H9 (cell line): ENCODE results near the gene CD93. TPM values are rescaled to one million over a fixed set of nuclear protein-coding genes. Genes with fewer than 3 reads are reported as not detected.

ENCODE experiments used
- DNase-seq: peaks from one replicate; pipeline ENCODE4 v3.0.0-alpha.2; 2017
- H2AFZ ChIP-seq: one replicate; pipeline ENCODE4 v1.6.1; 2013; ENCODE audit warnings: mild to moderate bottlenecking, low read length, control low read depth, moderate library complexity
- H2AK5ac ChIP-seq: 2 replicates; pipeline ENCODE4 v1.6.1; 2013; ENCODE audit warnings: low read length, control low read depth, mixed read lengths; ENCODE audit not compliant: insufficient read length
- H2BK120ac ChIP-seq: one replicate; pipeline ENCODE4 v1.6.1; 2013; ENCODE audit warnings: low read depth, mild to moderate bottlenecking, low read length, control low read depth, inconsistent platforms; ENCODE audit not compliant: poor library complexity, severe bottlenecking
- H2BK12ac ChIP-seq: 2 replicates; pipeline ENCODE4 v1.6.1; 2013; ENCODE audit warnings: low read length, control low read depth, mixed read lengths, low read depth; ENCODE audit not compliant: insufficient read length
- H2BK15ac ChIP-seq: 2 replicates; pipeline ENCODE4 v1.6.1; 2013; ENCODE audit warnings: low read depth, low read length, control low read depth
- H2BK20ac ChIP-seq: one replicate; pipeline ENCODE4 v1.6.1; 2013; ENCODE audit warnings: low read depth, mild to moderate bottlenecking, low read length, control low read depth, inconsistent platforms; ENCODE audit not compliant: poor library complexity, severe bottlenecking
- H2BK5ac ChIP-seq: 2 replicates; pipeline ENCODE4 v1.6.1; 2013; ENCODE audit warnings: low read length, control low read depth, mixed read lengths; ENCODE audit not compliant: insufficient read length
- H3K14ac ChIP-seq: 2 replicates; pipeline ENCODE4 v1.6.1; 2013; ENCODE audit warnings: low read length, control low read depth; ENCODE audit not compliant: insufficient read depth
- H3K18ac ChIP-seq: 2 replicates; pipeline ENCODE4 v1.6.1; 2013; ENCODE audit warnings: low read depth, mild to moderate bottlenecking, mixed read lengths, low read length, control low read depth; ENCODE audit not compliant: insufficient read length
- H3K23ac ChIP-seq: 2 replicates; pipeline ENCODE4 v1.6.1; 2013; ENCODE audit warnings: low read length, control low read depth, mixed read lengths, low read depth; ENCODE audit not compliant: insufficient read length
- H3K23me2 ChIP-seq: 2 replicates; pipeline ENCODE4 v1.6.1; 2013; ENCODE audit warnings: low read depth, mild to moderate bottlenecking, mixed read lengths, low read length, control low read depth; ENCODE audit not compliant: insufficient read length, poor library complexity, severe bottlenecking
- H3K27ac ChIP-seq: 2 replicates; pipeline ENCODE4 v1.5.1; 2013; ENCODE audit warnings: low read length, control low read depth, mixed read lengths, low read depth; ENCODE audit not compliant: insufficient read length
- H3K27me3 ChIP-seq: 2 replicates; pipeline ENCODE4 v1.6.1; 2013; ENCODE audit warnings: low read length, control low read depth, inconsistent platforms; ENCODE audit not compliant: insufficient read depth
- H3K4ac ChIP-seq: 2 replicates; pipeline ENCODE4 v1.6.1; 2013; ENCODE audit warnings: low read depth, mild to moderate bottlenecking, control low read depth, inconsistent platforms, low read length, moderate library complexity
- H3K4me1 ChIP-seq: 2 replicates; pipeline ENCODE4 v1.6.1; 2013; ENCODE audit warnings: low read length, control low read depth, inconsistent platforms; ENCODE audit not compliant: insufficient read depth
- H3K4me2 ChIP-seq: 2 replicates; pipeline ENCODE4 v1.6.1; 2013; ENCODE audit warnings: low read length, control low read depth, mixed read lengths; ENCODE audit not compliant: insufficient read length, insufficient read depth
- H3K56ac ChIP-seq: 2 replicates; pipeline ENCODE4 v1.6.1; 2013; ENCODE audit warnings: low read depth, mild to moderate bottlenecking, mixed read lengths, low read length, control low read depth; ENCODE audit not compliant: insufficient read length
- H3K79me1 ChIP-seq: 2 replicates; pipeline ENCODE4 v1.6.1; 2013; ENCODE audit warnings: low read depth, mild to moderate bottlenecking, moderate library complexity, low read length, control low read depth, inconsistent platforms; ENCODE audit not compliant: insufficient read depth, poor library complexity, severe bottlenecking
- H3K79me2 ChIP-seq: 2 replicates; pipeline ENCODE4 v1.6.1; 2013; ENCODE audit warnings: low read length, control low read depth, inconsistent platforms; ENCODE audit not compliant: insufficient read depth
- H3K9ac ChIP-seq: 2 replicates; pipeline ENCODE4 v1.6.1; 2013; ENCODE audit warnings: low read length, control low read depth, mixed read lengths; ENCODE audit not compliant: insufficient read length; ENCODE audit errors: extremely low read depth
- H3K9me3 ChIP-seq: one replicate; pipeline ENCODE4 v1.6.1; 2013; ENCODE audit warnings: low read depth, low read length, inconsistent platforms; ENCODE audit not compliant: control insufficient read depth
- H3T11ph ChIP-seq: one replicate; pipeline ENCODE4 v1.6.1; 2013; ENCODE audit warnings: mild to moderate bottlenecking, low read length, control low read depth, inconsistent platforms
- H4K20me1 ChIP-seq: one replicate; pipeline ENCODE4 v1.6.1; 2013; ENCODE audit not compliant: control insufficient read depth, insufficient read length, insufficient read depth
- H4K5ac ChIP-seq: 2 replicates; pipeline ENCODE4 v1.6.1; 2013; ENCODE audit warnings: low read depth, mild to moderate bottlenecking, mixed read lengths, low read length, control low read depth; ENCODE audit not compliant: insufficient read length
- H4K8ac ChIP-seq: replicated peaks from 2 replicates; pipeline ENCODE4 v1.6.1; 2013; ENCODE audit warnings: low read length, control low read depth, mixed read lengths, low read depth; ENCODE audit not compliant: insufficient read length
- H4K91ac ChIP-seq: 2 replicates; pipeline ENCODE4 v1.6.1; 2013; ENCODE audit warnings: low read depth, mild to moderate bottlenecking, moderate library complexity, mixed read lengths, low read length, control low read depth; ENCODE audit not compliant: insufficient read length
- H3K27ac Mint-ChIP-seq, 3 experiments: 2 replicates in 2 of 3; 3 replicates in 1 of 3; pipeline ENCODE4 v1.8.0; 2020 to 2021; ENCODE audit warnings: mixed read lengths in 3 of 3, mild to moderate bottlenecking in 1 of 3, moderate library complexity in 1 of 3
- H3K27me3 Mint-ChIP-seq: 2 replicates; pipeline ENCODE4 v1.8.0; 2021; ENCODE audit warnings: low read depth, mild to moderate bottlenecking, moderate library complexity, mixed read lengths
- H3K36me3 Mint-ChIP-seq, 3 experiments: 2 replicates in 2 of 3; 3 replicates in 1 of 3; pipeline ENCODE4 v1.8.0; 2020 to 2021; ENCODE audit warnings: low read depth in 3 of 3, mixed read lengths in 3 of 3; ENCODE audit not compliant: insufficient read depth in 1 of 3
- H3K4me1 Mint-ChIP-seq, 2 experiments: 2 replicates each; pipeline ENCODE4 v1.8.0; 2020; ENCODE audit warnings: mixed read lengths in 2 of 2
- H3K4me3 Mint-ChIP-seq, 2 experiments: 2 replicates in 1 of 2; 3 replicates in 1 of 2; pipeline ENCODE4 v1.8.0; 2020 to 2021; ENCODE audit warnings: mild to moderate bottlenecking in 2 of 2, mixed read lengths in 2 of 2, moderate library complexity in 1 of 2
- H3K9me3 Mint-ChIP-seq, 2 experiments: 2 replicates in 1 of 2; 3 replicates in 1 of 2; pipeline ENCODE4 v1.8.0; 2020; ENCODE audit warnings: mild to moderate bottlenecking in 2 of 2, mixed read lengths in 2 of 2, moderate library complexity in 1 of 2
- CTCF ChIP-seq: fragments of 200-600 bp; sonication (generic); conservative IDR thresholded peaks from 3 replicates; pipeline ENCODE4 v1.8.0; 2021; ENCODE audit warnings: antibody characterized with exemption, mild to moderate bottlenecking
- WGBS: extraction: QIAGEN DNeasy Blood & Tissue Kit; methylation state at CpG from one replicate; pipeline ENCODE4 v1.1.7; 2013; ENCODE audit warnings: missing lambda C conversion rate, low lambda C conversion rate, mixed read lengths; ENCODE audit not compliant: insufficient read length; ENCODE audit errors: extremely low coverage; 5-methylcytosine and 5-hydroxymethylcytosine counted together
- total RNA-seq: library from RNA; stranded (reverse); gene quantifications from 2 replicates; pipeline ENCODE4 v1.2.1, GENCODE V29; 2021

The CD93 gene
- total RNA-seq, 1 experiment from 2014 or later, result not detected

- Mint-ChIP-seq H3K27me3 (peaks cover 4% of the 10 kb centered on the region; the same call in 1 of the 2 replicates), H3K4me3 (no peak overlapping the region), H3K36me3 (no peaks in the 10 kb centered on the region), H3K27ac (no peak overlapping the region), H3K9me3 (no peaks in the 10 kb centered on the region), H3K4me1 (peaks cover 13 to 17% of the 10 kb centered on the region in 2 experiments)
- Histone ChIP-seq H2BK12ac (no peak overlapping the region), H3K79me1 (no peaks in the 10 kb centered on the region), H4K91ac (no peak overlapping the region), H2AK5ac (no peak overlapping the region), H3K4me2 (no peak overlapping the region), H3K4ac (no peak overlapping the region), H3K9me3 (no peaks in the 10 kb centered on the region), H3T11ph (no peak overlapping the region), H2BK5ac (no peak overlapping the region), H3K27me3 (no peaks in the 10 kb centered on the region), H3K4me1 (no peaks in the 10 kb centered on the region), H2BK15ac (no peak overlapping the region), H4K5ac (no peak overlapping the region), H2AFZ (no peak overlapping the region), H3K9ac (no peak overlapping the region), H3K56ac (no peak overlapping the region), H3K23me2 (no peaks in the 10 kb centered on the region), H3K23ac (no peak overlapping the region), H4K8ac (no peak overlapping the region), H3K18ac (no peak overlapping the region), H3K14ac (no peak overlapping the region), H3K27ac (no peak overlapping the region), H3K79me2 (no peaks in the 10 kb centered on the region), H2BK120ac (no peak overlapping the region), H2BK20ac (no peak overlapping the region), H4K20me1 (no peaks in the 10 kb centered on the region)
- DNase-seq, result no peak
- TF ChIP-seq CTCF, result no peak
- no CpG with 5 or more reads among the region's 17 CpGs for WGBS
These were observed 1.8 kb downstream of the CD93 start for GRCh38 chr20:23084282-23084844.
